HTR-8/SVneo (cell line): Measurements from ENCODE around the gene OR2T34.
"Not testable (repeated sequence)": the region's sequence is repeated elsewhere in the genome, so short reads cannot be mapped to it uniquely, and the experiment has no call there.

Experiments used
- DNase-seq: peaks from one replicate; pipeline ENCODE4 v3.0.0; 2011; ENCODE audit warnings: low spot score, mixed read lengths; ENCODE audit not compliant: insufficient read length
- FAIRE-seq: peaks from 2 replicates; lab custom pipeline; 2011; peaks lifted over from hg19 to GRCh38; lab: Jason Lieb, UNC

The OR2T34 gene

GRCh38 chr1:248565530-248566373, 8.8 kb downstream of the OR2T34 start:
- peak; percentile 63 for FAIRE-seq
- not testable (repeated sequence) for DNase-seq

- not testable (repeated sequence) for FAIRE-seq, DNase-seq
Observed at GRCh38 chr1:248562672-248563071, 11.9 kb downstream of the OR2T34 start, which contains the start of gene OR2T29. Gene OR2T29, minus strand, starts transcription at chr1:248562772. Its CDS starts 3,281 bp downstream, at chr1:248559491.

- DNase-seq, FAIRE-seq: not testable (repeated sequence)
Observed at GRCh38 chr1:248551027-248551426, 23.5 kb downstream of the OR2T34 start.

GRCh38 chr1:248547383-248547782, 27.2 kb downstream of the OR2T34 start:
- DNase-seq, FAIRE-seq: not testable (repeated sequence)

- DNase-seq, FAIRE-seq: not testable (repeated sequence)
Observed at GRCh38 chr1:248537449-248537848, 37.1 kb downstream of the OR2T34 start.
